Endodermal cell (in vitro differentiated cells): ENCODE measurements around the gene SYNE2. TPM values are rescaled to one million over a fixed set of nuclear protein-coding genes. Genes with fewer than 3 reads are reported as not detected.

Experiments
- DNase-seq: peaks from one replicate; pipeline ENCODE4 v3.0.0-alpha.2; 2017
- H3K27ac ChIP-seq: 2 replicates; pipeline ENCODE4 v1.5.1; 2013; ENCODE audit warnings: mild to moderate bottlenecking, low read depth, low read length, moderate library complexity
- H3K27me3 ChIP-seq: 2 replicates; pipeline ENCODE4 v1.6.1; 2013; ENCODE audit warnings: mild to moderate bottlenecking, low read length, moderate library complexity; ENCODE audit not compliant: insufficient read depth, control insufficient read depth, poor library complexity, severe bottlenecking
- H3K36me3 ChIP-seq: 2 replicates; pipeline ENCODE4 v1.7.0; 2013; ENCODE audit warnings: mild to moderate bottlenecking, low read length, moderate library complexity; ENCODE audit not compliant: control insufficient read depth, insufficient read depth
- H3K4me1 ChIP-seq: one replicate; pipeline ENCODE4 v1.7.0; 2013; ENCODE audit warnings: low read length; ENCODE audit not compliant: control insufficient read depth, insufficient read depth
- H3K4me3 ChIP-seq: 2 replicates; pipeline ENCODE4 v1.5.1; 2013; ENCODE audit warnings: mild to moderate bottlenecking, low read length, moderate library complexity
- H3K9ac ChIP-seq: 2 replicates; pipeline ENCODE4 v1.6.1; 2013; ENCODE audit warnings: mild to moderate bottlenecking, low read length, moderate library complexity; ENCODE audit not compliant: poor library complexity, severe bottlenecking; ENCODE audit errors: extremely low read depth
- H3K9me3 ChIP-seq: 2 replicates; pipeline ENCODE4 v1.6.1; 2013; ENCODE audit warnings: mild to moderate bottlenecking, low read length, moderate library complexity; ENCODE audit not compliant: control insufficient read depth
- H3K27ac Mint-ChIP-seq: 2 replicates; pipeline ENCODE4 v1.8.0; 2020; ENCODE audit warnings: mixed read lengths
- H3K27me3 Mint-ChIP-seq: 2 replicates; pipeline ENCODE4 v1.8.0; 2021; ENCODE audit warnings: mild to moderate bottlenecking, mixed read lengths; ENCODE audit not compliant: insufficient read depth
- H3K36me3 Mint-ChIP-seq: 2 replicates; pipeline ENCODE4 v1.8.0; 2020; ENCODE audit warnings: low read depth, mixed read lengths
- H3K4me1 Mint-ChIP-seq: 2 replicates; pipeline ENCODE4 v1.8.0; 2020; ENCODE audit warnings: mixed read lengths
- H3K4me3 Mint-ChIP-seq: 2 replicates; pipeline ENCODE4 v1.8.0; 2020; ENCODE audit warnings: mild to moderate bottlenecking, moderate library complexity, mixed read lengths
- H3K9me3 Mint-ChIP-seq: 2 replicates; pipeline ENCODE4 v1.8.0; 2020; ENCODE audit warnings: mild to moderate bottlenecking, mixed read lengths
- CTCF ChIP-seq: fragments of 200-600 bp; sonication (generic); conservative IDR thresholded peaks from 2 replicates; pipeline ENCODE4 v1.5.0; 2021; ENCODE audit warnings: antibody characterized with exemption, mild to moderate bottlenecking
- WGBS, 2 experiments: methylation state at CpG; one replicate each; pipeline versions ENCODE4 v1.1.5 to v1.1.7; 2013; ENCODE audit warnings: missing lambda C conversion rate in 2 of 2, mixed read lengths in 1 of 2; ENCODE audit not compliant: insufficient coverage in 1 of 2, insufficient read length in 1 of 2; 5-methylcytosine and 5-hydroxymethylcytosine counted together
- total RNA-seq, 2 donors: library from RNA; stranded (reverse); fragmentation: NEBNext Ultra II Directional in 1 of 2; extraction: Animal tissue kit (Norgen Biotek cat#: 25700) in 1 of 2; gene quantifications; 2 replicates in 1 of 2; 3 replicates in 1 of 2; pipeline ENCODE4 v1.2.1, GENCODE V29; 2021

SYNE2 gene
- total RNA-seq, 2 donors from 2014 or later, result 65.8 to 70.0 TPM

GRCh38 chr14:63875311-63875710 lies 22.5 kb downstream of the SYNE2 start:
- 97 to 100% methylated on average over 1 to 2 of the region's 2 CpGs for WGBS, 2 experiments
- Mint-ChIP-seq H3K9me3 (no peaks in the 10 kb centered on the region), H3K36me3 (peaks cover 2% of the 10 kb centered on the region), H3K4me3 (no peak overlapping the region), H3K27me3 (no peaks in the 10 kb centered on the region), H3K27ac (no peak overlapping the region), H3K4me1 (peaks cover 10% of the 10 kb centered on the region)
- Histone ChIP-seq H3K27ac (no peak overlapping the region), H3K4me1 (peaks cover 3% of the 10 kb centered on the region), H3K4me3 (no peak overlapping the region), H3K36me3 (no peaks in the 10 kb centered on the region), H3K9ac (no peak overlapping the region), H3K27me3 (no peaks in the 10 kb centered on the region), H3K9me3 (no peaks in the 10 kb centered on the region)
- DNase-seq, result no peak
- TF ChIP-seq CTCF, result no peak

- H3K36me3 ChIP-seq, result no peaks in the 10 kb centered on the region
- TF ChIP-seq CTCF, result no peak
- H3K9me3 ChIP-seq, result no peaks in the 10 kb centered on the region
- no peak overlapping the region for H3K27ac Mint-ChIP-seq
- H3K9ac ChIP-seq, result no peak overlapping the region
- H3K4me3 Mint-ChIP-seq, result no peak overlapping the region
- H3K9me3 Mint-ChIP-seq, result no peaks in the 10 kb centered on the region
- peaks cover 3% of the 10 kb centered on the region for H3K4me1 ChIP-seq
- H3K36me3 Mint-ChIP-seq, result peaks cover 2% of the 10 kb centered on the region
- no peaks in the 10 kb centered on the region for H3K27me3 ChIP-seq
- no peak for DNase-seq
- 92 to 96% methylated on average over 2 to 3 of the region's 3 CpGs for WGBS, 2 experiments
- H3K4me1 Mint-ChIP-seq, result peaks cover 10% of the 10 kb centered on the region
- no peak overlapping the region for H3K4me3 ChIP-seq
- no peaks in the 10 kb centered on the region for H3K27me3 Mint-ChIP-seq
- no peak overlapping the region for H3K27ac ChIP-seq
These were observed 24.7 kb downstream of the SYNE2 start for GRCh38 chr14:63877550-63877939.

GRCh38 chr14:63878052-63878451 lies 25.2 kb downstream of the SYNE2 start:
- H3K36me3 Mint-ChIP-seq, result peaks cover 2% of the 10 kb centered on the region
- no peak overlapping the region for H3K4me3 Mint-ChIP-seq
- no peaks in the 10 kb centered on the region for H3K9me3 Mint-ChIP-seq
- Histone ChIP-seq H3K27ac (no peak overlapping the region), H3K27me3 (no peaks in the 10 kb centered on the region), H3K9ac (no peak overlapping the region), H3K4me3 (no peak overlapping the region), H3K9me3 (no peaks in the 10 kb centered on the region), H3K36me3 (no peaks in the 10 kb centered on the region), H3K4me1 (peaks cover 3% of the 10 kb centered on the region)
- peaks cover 10% of the 10 kb centered on the region for H3K4me1 Mint-ChIP-seq
- H3K27ac Mint-ChIP-seq, result no peak overlapping the region
- WGBS, 2 experiments, result 91 to 100% methylated on average over 1 of the region's 3 CpGs
- no peaks in the 10 kb centered on the region for H3K27me3 Mint-ChIP-seq
- DNase-seq, result no peak
- no peak for TF ChIP-seq CTCF
